K562 (cell line): ENCODE data around the gene CAPN2. TPM values are rescaled to one million over a fixed set of nuclear protein-coding genes. Genes with fewer than 3 reads are reported as not detected.

Experiments used
- ATAC-seq: fragments of 200-7000 bp; cut with Tn5 transposase; 3 replicates; pipeline ENCODE4 v1.9.1; 2020; ENCODE audit warnings: moderate library complexity
- BruUV-seq: library from RNA; stranded (reverse); fragments of 400-500 nt; replicated peaks from 2 replicates; lab custom pipeline; 2021; lab: Mats Ljungman, UMichigan
- CTCF ChIA-PET: fragments of 300-600 bp; formaldehyde crosslinking; extraction: SDS; loops from one replicate; lab custom pipeline; 2021; ENCODE audit warnings: low intra/inter-chr PET ratio; lab: Yijun Ruan, JAX
- POLR2A ChIA-PET: fragments of 300-600, 350-650 bp; sonication (Branson Sonifier 250); formaldehyde crosslinking; extraction: SDS; loops from one replicate; lab custom pipeline; 2021; ENCODE audit warnings: antibody characterized with exemption, inconsistent platforms; lab: Yijun Ruan, JAX
- DNase-seq, 4 experiments: peaks; one replicate each; pipeline versions ENCODE4 v3.0.0 to v3.0.0-alpha.2; 2011 to 2018; ENCODE audit warnings: low spot score in 3 of 4, mixed read lengths in 3 of 4; ENCODE audit errors: extremely low read depth in 1 of 4
- FAIRE-seq: peaks from 2 replicates; lab custom pipeline; 2011; peaks lifted over from hg19 to GRCh38; lab: Jason Lieb, UNC
- H2AFZ ChIP-seq: 2 replicates; pipeline ENCODE4 v1.6.0; 2011; ENCODE audit warnings: low read depth, low read length, control low read depth, inconsistent platforms
- H3K27ac ChIP-seq: fragments of 200-600 bp; 3 replicates; pipeline ENCODE4 v1.8.0; 2011; ENCODE audit warnings: low read depth, mild to moderate bottlenecking, control low read depth, inconsistent platforms, low read length, moderate library complexity, mixed read lengths; ENCODE audit errors: extremely low read depth
- H3K27me3 ChIP-seq, 2 experiments: fragments of 300-600 bp in 1 of 2; 2 replicates in 1 of 2; 3 replicates in 1 of 2; pipeline versions ENCODE4 v1.6.0 to v1.8.0; 2011; ENCODE audit warnings: inconsistent platforms in 2 of 2, low read length in 2 of 2, mild to moderate bottlenecking in 1 of 2, mixed read lengths in 1 of 2, moderate library complexity in 1 of 2; ENCODE audit not compliant: control insufficient read depth in 2 of 2, insufficient read depth in 2 of 2
- H3K36me3 ChIP-seq: fragments of 300-600 bp; 3 replicates; pipeline ENCODE4 v1.8.0; 2011; ENCODE audit warnings: mild to moderate bottlenecking, low read length, inconsistent platforms; ENCODE audit not compliant: control insufficient read depth, insufficient read depth
- H3K4me1 ChIP-seq, 2 experiments: fragments of 200-600 bp in 1 of 2; replicated peaks in 1 of 2; 2 replicates in 1 of 2; 3 replicates in 1 of 2; pipeline versions ENCODE4 v1.5.1 to v1.8.0; 2011; ENCODE audit warnings: inconsistent platforms in 2 of 2, low read length in 2 of 2, mild to moderate bottlenecking in 1 of 2, mixed read lengths in 1 of 2, moderate library complexity in 1 of 2; ENCODE audit not compliant: control insufficient read depth in 2 of 2, insufficient read depth in 2 of 2
- H3K4me2 ChIP-seq: 2 replicates; pipeline ENCODE4 v1.6.1; 2011; ENCODE audit warnings: low read length, control low read depth, inconsistent platforms, mixed read lengths; ENCODE audit not compliant: insufficient read depth
- H3K4me3 ChIP-seq: fragments of 200-600 bp; sonication (generic), shearing (Covaris generic); 2 replicates; pipeline ENCODE4 v1.5.1; 2016; ENCODE audit warnings: control low read depth, inconsistent platforms
- H3K79me2 ChIP-seq: fragments of 200-600 bp; 3 replicates; pipeline ENCODE4 v1.8.0; 2011; ENCODE audit warnings: low read length, inconsistent platforms; ENCODE audit not compliant: control insufficient read depth, insufficient read depth
- H3K9ac ChIP-seq, 2 experiments: 2 replicates each; pipeline versions ENCODE4 v1.6.0 to v1.6.1; 2011; ENCODE audit warnings: low read depth in 2 of 2, low read length in 2 of 2, control low read depth in 1 of 2, inconsistent platforms in 1 of 2, mild to moderate bottlenecking in 1 of 2, mixed read lengths in 1 of 2; ENCODE audit not compliant: insufficient read depth in 1 of 2
- H3K9me1 ChIP-seq: one replicate; pipeline ENCODE4 v1.6.0; 2011; ENCODE audit warnings: inconsistent platforms, mild to moderate bottlenecking, low read length, moderate library complexity; ENCODE audit not compliant: control insufficient read depth, insufficient read depth
- H3K9me3 ChIP-seq: replicated peaks from 2 replicates; pipeline ENCODE4 v1.5.1; 2011; ENCODE audit warnings: low read depth, low read length, inconsistent platforms; ENCODE audit not compliant: control insufficient read depth, insufficient read depth
- H4K20me1 ChIP-seq: replicated peaks from 2 replicates; pipeline ENCODE4 v1.6.1; 2011; ENCODE audit warnings: low read length, inconsistent platforms, mixed read lengths; ENCODE audit not compliant: control insufficient read depth, insufficient read depth
- ERF ChIP-seq: fragments of 450-650 bp; formaldehyde crosslinking; IDR thresholded peaks from 2 replicates; pipeline ENCODE4 v1.4.0; 2020; ENCODE audit warnings: mild to moderate bottlenecking, mixed read lengths
- PYGO2 ChIP-seq: fragments of 450-650 bp; IDR thresholded peaks from 2 replicates; pipeline ENCODE4 v1.6.1; 2016; ENCODE audit warnings: mild to moderate bottlenecking, missing genetic modification characterization, moderate library complexity, missing compliant biosample characterization
- RBFOX2 ChIP-seq: fragments of 200-400 bp; formaldehyde crosslinking; IDR thresholded peaks from 2 replicates; pipeline ENCODE4 v1.6.1; 2017; ENCODE audit warnings: low read depth, mild to moderate bottlenecking, low read length, moderate library complexity
- TEAD1 ChIP-seq, 2 experiments: fragments of 450-650 bp in 1 of 2; sonication (generic) in 1 of 2; formaldehyde crosslinking; IDR thresholded peaks; 2 replicates each; pipeline versions ENCODE4 v1.4.0 to v1.8.0; 2020 to 2022; ENCODE audit warnings: mild to moderate bottlenecking in 2 of 2, missing genetic modification reagents in 1 of 2
- ZMIZ1 ChIP-seq, 2 experiments: fragments of 150-350 bp in 1 of 2; IDR thresholded peaks; 2 replicates each; pipeline ENCODE4 v1.6.1; 2012 to 2016; ENCODE audit warnings: low read depth in 2 of 2, low read length in 2 of 2, mild to moderate bottlenecking in 1 of 2, moderate library complexity in 1 of 2
- ZNF24 ChIP-seq: fragments of 450-650 bp; IDR thresholded peaks from 2 replicates; pipeline ENCODE4 v1.6.1; 2016
- WGBS: fragments of 100-300 bp; shearing (Covaris generic); methylation state at CpG from one replicate; pipeline ENCODE4 v1.1.6; 2016; ENCODE audit warnings: low coverage, mixed read lengths; ENCODE audit not compliant: insufficient coverage; ENCODE audit errors: missing lambda C conversion rate; 5-methylcytosine and 5-hydroxymethylcytosine counted together
- in situ Hi-C: fragments of 300-500 bp; cut with MboI; formaldehyde crosslinking; loops from 4 replicates; pipeline ENCODE4 v1.15.0; 2018; ENCODE audit warnings: inconsistent platforms, mixed read lengths
- intact Hi-C: fragments of 100-400 bp; cut with micrococcal nuclease; formaldehyde crosslinking; loops from 2 replicates; pipeline ENCODE4 v1.14.2; 2022
- polyA plus RNA-seq, 8 experiments: library from polyadenylated mRNA; depleted of rRNA in 4 of 8; stranded (reverse) in 5 of 8; unstranded in 3 of 8; fragments of >200 nt; fragmentation: Nextera tagmentation in 2 of 8; fragmentation: Illumina TruSeq in 1 of 8; extraction: Ambion mirVana in 2 of 8; extraction: Trizol in 1 of 8; gene quantifications; 2 replicates each; pipeline versions ENCODE4 v1.2.1 to v1.2.3, GENCODE V29; 2011 to 2014; ENCODE audit warnings: inconsistent platforms in 1 of 8, missing spikeins in 1 of 8
- total RNA-seq, 7 experiments: library from RNA; depleted of rRNA in 6 of 7; stranded (reverse); fragments of >200 nt in 6 of 7; fragmentation: Illumina TruSeq in 2 of 7; extraction: Trizol in 2 of 7; gene quantifications; 2 replicates each; pipeline versions ENCODE4 v1.2.1 to v1.2.3, GENCODE V29; 2011 to 2021; ENCODE audit warnings: low replicate concordance in 1 of 7
- TF ChIP-seq, protein P1 (sequence below), 2 experiments: fragments of 450-650 bp; IDR thresholded peaks; 2 replicates each; pipeline ENCODE4 v1.6.1; 2018; ENCODE audit warnings: mild to moderate bottlenecking in 2 of 2, low read depth in 1 of 2; ENCODE audit not compliant: partially characterized antibody in 2 of 2
- TF ChIP-seq, protein P2 (sequence below): fragments of 450-650 bp; formaldehyde crosslinking; IDR thresholded peaks from 2 replicates; pipeline ENCODE4 v1.4.0; 2022; ENCODE audit warnings: missing genetic modification characterization

The CAPN2 gene
- total and polyA plus RNA-seq, 9 of the 15 experiments (the other 6 are each of a cell fraction or from before 2014, with no cell fraction given): 24.6 to 157 (median 101) TPM

DNA sequence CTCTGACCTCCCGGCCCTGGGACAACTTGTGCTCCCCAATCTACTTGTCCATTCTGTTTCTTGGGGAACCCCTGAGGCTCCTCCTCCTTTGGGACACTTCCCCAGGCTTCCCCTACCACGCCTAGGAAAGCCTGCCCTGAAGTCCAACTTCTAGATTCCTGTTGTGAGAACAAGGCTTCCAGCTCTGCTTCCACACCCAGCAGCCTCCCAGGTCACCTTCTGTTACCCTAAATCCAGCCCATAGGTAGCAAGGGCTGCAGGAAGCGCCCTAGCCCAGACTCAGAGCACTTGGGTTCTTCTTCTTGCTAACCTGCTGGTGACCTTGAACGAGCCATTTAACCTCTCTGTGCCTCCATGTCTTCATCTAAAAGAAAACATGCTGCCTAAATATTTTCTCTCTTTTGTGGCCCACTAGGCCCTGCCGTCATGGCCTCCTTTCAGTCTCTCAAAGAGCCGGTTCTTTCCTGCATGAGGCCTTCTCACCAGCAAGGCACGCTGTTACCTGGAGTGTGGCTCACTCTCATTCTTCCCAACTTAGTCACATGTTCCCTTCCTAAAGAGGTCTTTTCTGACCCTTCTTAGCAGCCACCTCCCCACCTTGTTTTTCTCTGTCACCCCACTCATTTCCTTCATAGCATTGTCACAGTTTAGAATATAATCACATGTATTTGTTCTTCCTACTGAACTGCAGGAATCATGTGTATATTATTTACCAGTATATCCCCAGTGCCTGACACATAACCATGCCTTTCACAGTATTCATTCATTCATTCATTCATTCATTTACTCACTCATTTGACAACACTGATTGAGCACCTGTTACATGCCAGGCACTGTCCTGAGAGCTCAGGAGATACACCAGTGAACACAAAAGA, 1.4 kb downstream of the CAPN2 start (continued):
- TF ChIP-seq ZMIZ1 (IDR thresholded peaks at IDR 0.05; ENCODE audit: low read depth in 2 of 2, low read length in 2 of 2): no peak
- TF ChIP-seq RBFOX2: no peak
- 0 out of 2 replicates have a peak, but pooled peaks have one; percentile 6 for TF ChIP-seq ERF (CRISPR knock-in tag)
- 0 out of 4 replicates have a peak, but pooled peaks of 1 of the 2 experiments have one; percentile 6 for TF ChIP-seq TEAD1 (CRISPR knock-in tag; IDR thresholded peaks at IDR 0.05)

DNA sequence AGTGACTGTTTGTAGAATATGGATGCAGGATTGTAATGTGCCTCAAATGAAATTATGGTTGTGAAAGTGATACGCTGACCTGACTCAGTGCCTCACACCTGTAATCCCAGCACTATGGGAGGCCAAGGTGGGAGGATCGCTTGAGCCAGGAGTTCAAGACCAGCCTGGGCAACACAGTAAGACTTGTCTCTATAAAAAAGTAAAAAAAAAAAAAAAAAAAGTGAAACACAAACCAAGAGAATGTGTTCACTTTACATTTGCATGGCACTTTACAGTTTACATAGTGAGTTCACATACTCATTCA, 2.0 kb downstream of the CAPN2 start:
- Histone ChIP-seq H3K27me3 (no peaks in the 10 kb centered on the region), H2AFZ (no peak overlapping the region), H3K79me2 (peaks cover 46% of the 10 kb centered on the region), H3K4me3 (no peak overlapping the region; the same call in 1 of the 2 replicates), H4K20me1 (no peaks in the 10 kb centered on the region), H3K27ac (peak overlapping the region; percentile 89), H3K9me1 (no peaks in the 10 kb centered on the region), H3K36me3 (peaks cover 36% of the 10 kb centered on the region), H3K9ac (peak overlapping the region in 1 of 2 experiments; percentile 87; a peak in 3 of 4 replicates), H3K4me1 (peaks cover 39 to 53% of the 10 kb centered on the region in 2 experiments), H3K9me3 (no peaks in the 10 kb centered on the region), H3K4me2 (peak overlapping the region; percentile 88)
- ChIA-PET CTCF (interaction anchor here (1.3 kb wide), 1 partner anchor 34 kb away, joined by 3 read pairs; no protein-coding TSS in a partner anchor), POLR2A (no interaction called here)
- FAIRE-seq (no peak), DNase-seq (no peak), ATAC-seq (no peak)
- no TSS peak for BruUV-seq
- WGBS: 90% methylated on average over 2 of the region's 2 CpGs
- intact Hi-C loops (no loop called here), in situ Hi-C loops (loop anchor here (25.0 kb wide), 1 partner anchor 198 kb away; no protein-coding TSS in a partner anchor)
- TF ChIP-seq PYGO2: no peak
- TF ChIP-seq ZNF24: no peak
- TF ChIP-seq, protein P1, sequence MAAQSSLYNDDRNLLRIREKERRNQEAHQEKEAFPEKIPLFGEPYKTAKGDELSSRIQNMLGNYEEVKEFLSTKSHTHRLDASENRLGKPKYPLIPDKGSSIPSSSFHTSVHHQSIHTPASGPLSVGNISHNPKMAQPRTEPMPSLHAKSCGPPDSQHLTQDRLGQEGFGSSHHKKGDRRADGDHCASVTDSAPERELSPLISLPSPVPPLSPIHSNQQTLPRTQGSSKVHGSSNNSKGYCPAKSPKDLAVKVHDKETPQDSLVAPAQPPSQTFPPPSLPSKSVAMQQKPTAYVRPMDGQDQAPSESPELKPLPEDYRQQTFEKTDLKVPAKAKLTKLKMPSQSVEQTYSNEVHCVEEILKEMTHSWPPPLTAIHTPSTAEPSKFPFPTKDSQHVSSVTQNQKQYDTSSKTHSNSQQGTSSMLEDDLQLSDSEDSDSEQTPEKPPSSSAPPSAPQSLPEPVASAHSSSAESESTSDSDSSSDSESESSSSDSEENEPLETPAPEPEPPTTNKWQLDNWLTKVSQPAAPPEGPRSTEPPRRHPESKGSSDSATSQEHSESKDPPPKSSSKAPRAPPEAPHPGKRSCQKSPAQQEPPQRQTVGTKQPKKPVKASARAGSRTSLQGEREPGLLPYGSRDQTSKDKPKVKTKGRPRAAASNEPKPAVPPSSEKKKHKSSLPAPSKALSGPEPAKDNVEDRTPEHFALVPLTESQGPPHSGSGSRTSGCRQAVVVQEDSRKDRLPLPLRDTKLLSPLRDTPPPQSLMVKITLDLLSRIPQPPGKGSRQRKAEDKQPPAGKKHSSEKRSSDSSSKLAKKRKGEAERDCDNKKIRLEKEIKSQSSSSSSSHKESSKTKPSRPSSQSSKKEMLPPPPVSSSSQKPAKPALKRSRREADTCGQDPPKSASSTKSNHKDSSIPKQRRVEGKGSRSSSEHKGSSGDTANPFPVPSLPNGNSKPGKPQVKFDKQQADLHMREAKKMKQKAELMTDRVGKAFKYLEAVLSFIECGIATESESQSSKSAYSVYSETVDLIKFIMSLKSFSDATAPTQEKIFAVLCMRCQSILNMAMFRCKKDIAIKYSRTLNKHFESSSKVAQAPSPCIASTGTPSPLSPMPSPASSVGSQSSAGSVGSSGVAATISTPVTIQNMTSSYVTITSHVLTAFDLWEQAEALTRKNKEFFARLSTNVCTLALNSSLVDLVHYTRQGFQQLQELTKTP (IDR thresholded peaks at IDR 0.05; ENCODE audit: low read depth in 1 of 2, partially characterized antibody in 2 of 2): no peak
- TF ChIP-seq, protein P2, sequence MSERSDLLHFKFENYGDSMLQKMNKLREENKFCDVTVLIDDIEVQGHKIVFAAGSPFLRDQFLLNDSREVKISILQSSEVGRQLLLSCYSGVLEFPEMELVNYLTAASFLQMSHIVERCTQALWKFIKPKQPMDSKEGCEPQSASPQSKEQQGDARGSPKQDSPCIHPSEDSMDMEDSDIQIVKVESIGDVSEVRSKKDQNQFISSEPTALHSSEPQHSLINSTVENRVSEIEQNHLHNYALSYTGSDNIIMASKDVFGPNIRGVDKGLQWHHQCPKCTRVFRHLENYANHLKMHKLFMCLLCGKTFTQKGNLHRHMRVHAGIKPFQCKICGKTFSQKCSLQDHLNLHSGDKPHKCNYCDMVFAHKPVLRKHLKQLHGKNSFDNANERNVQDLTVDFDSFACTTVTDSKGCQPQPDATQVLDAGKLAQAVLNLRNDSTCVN (CRISPR knock-in tag): no peak
